H1 (cell line): ENCODE measurements around the gene TGM5. TPM values are rescaled to one million over a fixed set of nuclear protein-coding genes. Genes with fewer than 3 reads are reported as not detected.

Experiments
- CTCF ChIA-PET: fragments of 300-600 bp; sonication (Branson Sonifier 250); formaldehyde crosslinking; loops from one replicate; lab custom pipeline; 2021; ENCODE audit not compliant: partially characterized antibody; lab: Charles Lee
- POLR2A ChIA-PET: fragments of 300-600 bp; sonication (Branson Sonifier 250); formaldehyde crosslinking; loops from one replicate; lab custom pipeline; 2021; ENCODE audit warnings: inconsistent platforms; ENCODE audit not compliant: partially characterized antibody; lab: Charles Lee
- DNase-seq, 2 experiments: peaks; one replicate each; pipeline versions ENCODE4 v3.0.0 to v3.0.0-alpha.2; 2010 to 2022; ENCODE audit warnings: low spot score in 2 of 2, low read depth in 1 of 2, mixed read lengths in 1 of 2
- FAIRE-seq: peaks from 2 replicates; lab custom pipeline; 2011; peaks lifted over from hg19 to GRCh38; lab: Jason Lieb, UNC
- H2AFZ ChIP-seq: 2 replicates; pipeline ENCODE4 v1.8.1; 2012; ENCODE audit warnings: low read length, inconsistent platforms
- H2AK5ac ChIP-seq: 2 replicates; pipeline ENCODE4 v1.6.1; 2013; ENCODE audit warnings: low read depth, low read length
- H2BK120ac ChIP-seq: replicated peaks from 2 replicates; pipeline ENCODE3; 2013; ENCODE audit warnings: low read depth, low read length, inconsistent platforms
- H2BK12ac ChIP-seq: 2 replicates; pipeline ENCODE4 v1.6.1; 2013; ENCODE audit warnings: low read depth, low read length
- H2BK15ac ChIP-seq: 2 replicates; pipeline ENCODE4 v1.6.1; 2013; ENCODE audit warnings: low read length
- H2BK20ac ChIP-seq: 2 replicates; pipeline ENCODE4 v1.6.1; 2013; ENCODE audit warnings: low read length
- H2BK5ac ChIP-seq: 2 replicates; pipeline ENCODE4 v1.6.1; 2013; ENCODE audit warnings: low read depth, low read length
- H3K14ac ChIP-seq: 2 replicates; pipeline ENCODE4 v1.6.1; 2013; ENCODE audit warnings: inconsistent platforms; ENCODE audit not compliant: insufficient read length
- H3K18ac ChIP-seq: 2 replicates; pipeline ENCODE4 v1.6.1; 2013; ENCODE audit warnings: low read length; ENCODE audit errors: extremely low read depth
- H3K23ac ChIP-seq: 2 replicates; pipeline ENCODE4 v1.6.1; 2013; ENCODE audit warnings: inconsistent platforms; ENCODE audit not compliant: insufficient read length
- H3K23me2 ChIP-seq: 2 replicates; pipeline ENCODE4 v1.6.1; 2013; ENCODE audit warnings: low read depth, low read length
- H3K27ac ChIP-seq: 2 replicates; pipeline ENCODE4 v1.6.1; 2011; ENCODE audit warnings: low read depth, low read length, inconsistent platforms
- H3K27me3 ChIP-seq, 4 experiments: replicated peaks in 1 of 4; 1 replicate in 1 of 4; 2 replicates in 3 of 4; pipeline versions ENCODE4 v1.6.1 to v1.8.1; 2011 to 2013; ENCODE audit warnings: low read length in 3 of 4, mild to moderate bottlenecking in 3 of 4, inconsistent platforms in 2 of 4, mixed read lengths in 2 of 4, moderate library complexity in 1 of 4; ENCODE audit not compliant: control insufficient read depth in 3 of 4, insufficient read depth in 3 of 4; ENCODE audit errors: extremely low read depth in 1 of 4
- H3K36me3 ChIP-seq, 4 experiments: 2 replicates each; pipeline versions ENCODE4 v1.6.1 to v1.8.1; 2011 to 2013; ENCODE audit warnings: mild to moderate bottlenecking in 4 of 4, low read length in 3 of 4, moderate library complexity in 2 of 4, control low read depth in 1 of 4, inconsistent platforms in 1 of 4; ENCODE audit not compliant: insufficient read depth in 4 of 4, control insufficient read depth in 2 of 4
- H3K4ac ChIP-seq: replicated peaks from 2 replicates; pipeline ENCODE3; 2013; ENCODE audit warnings: low read length, low read depth, mixed read lengths, inconsistent platforms; ENCODE audit not compliant: insufficient read length
- H3K4me1 ChIP-seq, 4 experiments: replicated peaks in 1 of 4; 1 replicate in 1 of 4; 2 replicates in 3 of 4; pipeline versions ENCODE4 v1.6.1 to v1.8.1; 2011 to 2013; ENCODE audit warnings: low read length in 3 of 4, inconsistent platforms in 2 of 4, mixed read lengths in 1 of 4; ENCODE audit not compliant: insufficient read depth in 4 of 4, control insufficient read depth in 3 of 4
- H3K4me2 ChIP-seq, 2 experiments: 2 replicates each; pipeline versions ENCODE4 v1.6.1 to v1.8.1; 2011 to 2013; ENCODE audit warnings: low read depth in 2 of 2, low read length in 2 of 2, control low read depth in 1 of 2, inconsistent platforms in 1 of 2, mild to moderate bottlenecking in 1 of 2; ENCODE audit not compliant: insufficient read depth in 1 of 2
- H3K4me3 ChIP-seq, 4 experiments: fragments of 200-600, 300-600 bp in 1 of 4; sonication (generic), shearing (Covaris generic), sonication (Bioruptor Twin) in 1 of 4; 2 replicates each; pipeline versions ENCODE4 v1.5.1 to v1.8.1; 2011 to 2016; ENCODE audit warnings: low read length in 4 of 4, low read depth in 3 of 4, control low read depth in 2 of 4, inconsistent platforms in 2 of 4, mild to moderate bottlenecking in 2 of 4, mixed read lengths in 1 of 4, moderate library complexity in 1 of 4; ENCODE audit not compliant: insufficient read depth in 2 of 4; ENCODE audit errors: extremely low read depth in 1 of 4
- H3K56ac ChIP-seq: replicated peaks from 2 replicates; pipeline ENCODE3; 2013; ENCODE audit warnings: low read depth, mild to moderate bottlenecking, mixed read lengths, low read length, inconsistent platforms; ENCODE audit not compliant: insufficient read length
- H3K79me1 ChIP-seq: 2 replicates; pipeline ENCODE4 v1.6.1; 2013; ENCODE audit warnings: low read depth, low read length, control low read depth
- H3K79me2 ChIP-seq, 2 experiments: 2 replicates each; pipeline versions ENCODE4 v1.6.1 to v1.8.1; 2012 to 2013; ENCODE audit warnings: low read length in 2 of 2, mild to moderate bottlenecking in 2 of 2, inconsistent platforms in 1 of 2; ENCODE audit not compliant: insufficient read depth in 2 of 2, control insufficient read depth in 1 of 2
- H3K9ac ChIP-seq, 4 experiments: replicated peaks in 1 of 4; 1 replicate in 1 of 4; 2 replicates in 3 of 4; pipeline versions ENCODE4 v1.6.1 to v1.8.1; 2011 to 2013; ENCODE audit warnings: low read depth in 3 of 4, low read length in 3 of 4, control low read depth in 2 of 4, mild to moderate bottlenecking in 2 of 4, moderate library complexity in 2 of 4, inconsistent platforms in 1 of 4; ENCODE audit errors: extremely low read depth in 1 of 4
- H3K9me3 ChIP-seq, 2 experiments: 2 replicates each; pipeline versions ENCODE4 v1.6.1 to v1.8.1; 2012 to 2013; ENCODE audit warnings: mild to moderate bottlenecking in 2 of 2, moderate library complexity in 2 of 2, control low read depth in 1 of 2, inconsistent platforms in 1 of 2, low read depth in 1 of 2, low read length in 1 of 2, mixed read lengths in 1 of 2; ENCODE audit not compliant: insufficient read depth in 2 of 2
- H4K20me1 ChIP-seq, 2 experiments: replicated peaks in 1 of 2; 2 replicates each; pipeline versions ENCODE3 to v1.8.1; 2011 to 2013; ENCODE audit warnings: inconsistent platforms in 2 of 2, low read length in 2 of 2, mild to moderate bottlenecking in 1 of 2; ENCODE audit not compliant: insufficient read depth in 2 of 2, control insufficient read depth in 1 of 2
- H4K5ac ChIP-seq: 2 replicates; pipeline ENCODE4 v1.6.1; 2013; ENCODE audit warnings: low read length, low read depth, mixed read lengths, inconsistent platforms; ENCODE audit not compliant: insufficient read length
- H4K8ac ChIP-seq: 2 replicates; pipeline ENCODE4 v1.8.0; 2013; ENCODE audit warnings: mild to moderate bottlenecking, moderate library complexity, low read length, inconsistent platforms; ENCODE audit not compliant: insufficient read depth; ENCODE audit errors: extremely low read depth
- H4K91ac ChIP-seq: replicated peaks from 2 replicates; pipeline ENCODE3; 2013; ENCODE audit warnings: low read length, mixed read lengths, inconsistent platforms; ENCODE audit not compliant: insufficient read length
- EGR1 ChIP-seq: IDR thresholded peaks from 2 replicates; pipeline ENCODE4 v1.6.1; 2011; ENCODE audit warnings: low read depth, low read length, borderline replicate concordance
- HDAC6 ChIP-seq: IDR thresholded peaks from one replicate; pipeline ENCODE4 v1.7.1; 2012; ENCODE audit warnings: low read depth, mild to moderate bottlenecking, inconsistent platforms, low read length, moderate library complexity
- JUND ChIP-seq: IDR thresholded peaks from 2 replicates; pipeline ENCODE4 v1.6.1; 2011; ENCODE audit warnings: mild to moderate bottlenecking, improper control_type of control experiment, low read length
- KDM5A ChIP-seq: fragments of 200-600 bp; IDR thresholded peaks from 2 replicates; pipeline ENCODE4 v1.7.1; 2012; ENCODE audit warnings: mild to moderate bottlenecking, low read length, inconsistent platforms, mixed read lengths
- NRF1 ChIP-seq: IDR thresholded peaks from 2 replicates; pipeline ENCODE4 v1.6.1; 2011; ENCODE audit warnings: mild to moderate bottlenecking, low read depth, low read length, improper control_type of control experiment
- RAD21 ChIP-seq, 2 experiments: IDR thresholded peaks in 1 of 2; conservative IDR thresholded peaks in 1 of 2; 2 replicates each; pipeline ENCODE4 v1.6.1; 2011; ENCODE audit warnings: low read depth in 2 of 2, low read length in 2 of 2, improper control_type of control experiment in 1 of 2, inconsistent platforms in 1 of 2, mild to moderate bottlenecking in 1 of 2, moderate library complexity in 1 of 2
- RBBP5 ChIP-seq: IDR thresholded peaks from 2 replicates; pipeline ENCODE4 v1.7.1; 2012; ENCODE audit warnings: low read depth, mild to moderate bottlenecking, inconsistent platforms, low read length, moderate library complexity, borderline replicate concordance
- RXRA ChIP-seq: IDR thresholded peaks from 2 replicates; pipeline ENCODE4 v1.6.1; 2011; ENCODE audit warnings: low read depth, mild to moderate bottlenecking, low read length, moderate library complexity; ENCODE audit not compliant: insufficient read depth
- SUZ12 ChIP-seq: fragments of 200-600 bp; sonication (generic); IDR thresholded peaks from 2 replicates; pipeline ENCODE4 v1.6.1; 2012; ENCODE audit warnings: mild to moderate bottlenecking, inconsistent platforms, low read length, moderate library complexity, mixed read lengths
- ZNF274 ChIP-seq: IDR thresholded peaks from 2 replicates; pipeline ENCODE4 v1.7.0; 2012; ENCODE audit warnings: low read length, borderline replicate concordance; ENCODE audit errors: extremely low read depth
- WGBS, 2 experiments: shearing (Covaris generic) in 1 of 2; methylation state at CpG; one replicate each; pipeline versions ENCODE4 v1.1.6 to v1.1.7; 2013 to 2015; ENCODE audit warnings: low lambda C conversion rate in 2 of 2, mixed read lengths in 2 of 2, inconsistent platforms in 1 of 2, low coverage in 1 of 2, missing lambda C conversion rate in 1 of 2; ENCODE audit not compliant: insufficient replicate concordance in 2 of 2, insufficient coverage in 1 of 2, insufficient read length in 1 of 2; ENCODE audit errors: extremely low coverage in 1 of 2, missing lambda C conversion rate in 1 of 2; 5-methylcytosine and 5-hydroxymethylcytosine counted together
- polyA plus RNA-seq, 7 experiments: library from polyadenylated mRNA; depleted of rRNA in 3 of 7; stranded (reverse) in 5 of 7; unstranded in 2 of 7; fragments of >200 nt in 5 of 7; fragments of 200-250 nt in 2 of 7; gene quantifications; 1 replicate in 5 of 7; 2 replicates in 1 of 7; 4 replicates in 1 of 7; pipeline versions ENCODE4 v1.2.1 to v1.2.3, GENCODE V29; 2011 to 2013; ENCODE audit warnings: missing spikeins in 2 of 7, mixed read lengths in 2 of 7
- total RNA-seq: library from RNA; stranded (reverse); fragmentation: NEBNext Ultra II Directional; extraction: Animal tissue kit (Norgen Biotek cat#: 25700); gene quantifications from 2 replicates; pipeline ENCODE4 v1.2.1, GENCODE V29; 2021

TGM5 gene
- total and polyA plus RNA-seq, 2 of the 8 experiments (the other 6 are each of a cell fraction or from before 2014, with no cell fraction given): not detected

DNA sequence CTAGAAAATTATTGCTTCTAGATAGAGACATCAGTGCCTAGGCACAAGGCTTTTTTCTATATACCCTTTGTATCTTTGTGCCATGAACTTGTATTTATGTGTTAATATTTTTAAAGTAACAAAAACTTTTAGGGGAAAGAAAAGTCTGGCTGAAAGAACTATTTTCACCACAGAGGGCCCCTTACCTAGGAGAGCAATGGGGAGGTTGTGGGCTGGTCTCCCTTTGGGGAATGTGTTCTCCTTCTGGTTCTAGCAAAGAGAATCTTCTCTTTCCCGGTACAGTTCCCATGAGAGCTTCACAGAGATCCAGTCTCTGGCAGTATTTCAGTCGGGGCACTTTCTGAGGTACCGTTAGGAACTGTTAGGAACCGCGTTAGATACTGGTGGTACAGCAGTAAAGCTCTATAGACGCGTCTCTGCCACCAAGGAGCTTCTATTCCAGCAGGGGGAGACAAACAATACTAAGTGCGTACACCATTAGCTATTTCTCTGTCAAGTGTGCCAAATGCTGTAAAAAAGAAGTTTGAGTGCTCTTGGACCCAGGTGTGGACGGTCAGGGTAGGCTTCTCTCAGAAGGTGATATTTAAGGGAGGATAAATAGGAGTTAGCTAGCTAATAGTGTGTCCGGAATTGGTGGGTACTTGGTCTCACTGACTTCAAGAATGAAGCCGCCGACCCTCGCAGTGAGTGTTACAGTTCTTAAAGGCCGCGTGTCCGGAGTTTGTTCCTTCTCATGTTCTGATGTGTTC lies 41.4 kb downstream of the TGM5 start:
- H2BK5ac ChIP-seq: no peak overlapping the region
- H3K56ac ChIP-seq: no peak overlapping the region
- H2BK20ac ChIP-seq: no peak overlapping the region
- H3K79me2 ChIP-seq: no peaks in the 10 kb centered on the region
- no peak overlapping the region for H3K18ac ChIP-seq
- H2BK12ac ChIP-seq: no peak overlapping the region
- no peak overlapping the region for H4K8ac ChIP-seq
- H3K4me1 ChIP-seq: no peaks in the 10 kb centered on the region
- ChIA-PET POLR2A (interaction anchor here (0.7 kb wide), 1 partner anchor 18 kb away, joined by 3 read pairs; no protein-coding TSS in a partner anchor), CTCF (interaction anchor here (0.6 to 9.7 kb wide), 43 partner anchors 9 to 673 kb away, joined by 3 to 178 read pairs (median 6); partner anchors contain the start of genes CCNDBP1, TGM5 and TGM7)
- H2BK120ac ChIP-seq: no peak overlapping the region
- no peak overlapping the region for H3K4me2 ChIP-seq
- no peak overlapping the region for H3K4me3 ChIP-seq
- no peak overlapping the region for H3K27ac ChIP-seq
- H3K9me3 ChIP-seq: no peaks in the 10 kb centered on the region
- H3K14ac ChIP-seq: no peak overlapping the region
- no peaks in the 10 kb centered on the region for H3K27me3 ChIP-seq
- H3K79me1 ChIP-seq: no peaks in the 10 kb centered on the region
- H3K23me2 ChIP-seq: peaks cover under 1% of the 10 kb centered on the region; the same call in 1 of the 2 replicates
- no peak overlapping the region for H2BK15ac ChIP-seq
- H2AK5ac ChIP-seq: no peak overlapping the region
- H2AFZ ChIP-seq: no peak overlapping the region
- FAIRE-seq (peak; percentile 75), DNase-seq (no peak)
- no peaks in the 10 kb centered on the region for H4K20me1 ChIP-seq
- H4K5ac ChIP-seq: no peak overlapping the region
- no peak overlapping the region for H3K4ac ChIP-seq
- no peak overlapping the region for H4K91ac ChIP-seq
- H3K23ac ChIP-seq: no peak overlapping the region
- WGBS, 2 experiments: 57% methylated on average over 16 of the region's 16 CpGs; no CpG with 5 or more reads in 1 of the 2 experiments
- no peak overlapping the region for H3K9ac ChIP-seq
- H3K36me3 ChIP-seq: no peaks in the 10 kb centered on the region
- no peak for TF ChIP-seq KDM5A
- TF ChIP-seq RAD21 (IDR thresholded peaks at IDR 0.05 in 1 of 2, conservative IDR thresholded peaks at IDR 0.05 in 1 of 2; ENCODE audit: low read depth in 2 of 2, low read length in 2 of 2): peak; percentile 76 to 79
- TF ChIP-seq HDAC6: no peak
- TF ChIP-seq ZNF274: no peak
- TF ChIP-seq RBBP5: no peak
- no peak for TF ChIP-seq RXRA
- TF ChIP-seq EGR1: no peak
- TF ChIP-seq NRF1: no peak
- no peak for TF ChIP-seq SUZ12
- no peak for TF ChIP-seq JUND
